ENCODE measurements around the gene FAM120AOS. TPM values are rescaled to one million over a fixed set of nuclear protein-coding genes. Genes with fewer than 3 reads are reported as not detected.

The FAM120AOS gene
- polyA plus RNA-seq, 1 donor = 52.6 TPM

GRCh38 chr9:93486268-93486667 is 32.9 kb upstream of the FAM120AOS start:
- Histone ChIP-seq H3K4me3 (ENCODE audit: low read length) (no peak overlapping the region), H3K36me3 (ENCODE audit: control insufficient read depth, insufficient read depth, low read length) (peaks cover 44% of the 10 kb centered on the region), H3K27me3 (ENCODE audit: control insufficient read depth, insufficient read depth, low read length) (no peaks in the 10 kb centered on the region), H3K27ac (ENCODE audit: low read length) (no peak overlapping the region), H3K9me3 (ENCODE audit: control insufficient read depth, low read depth, low read length) (no peaks in the 10 kb centered on the region), H3K4me1 (ENCODE audit: control insufficient read depth, insufficient read depth, low read length) (no peaks in the 10 kb centered on the region)
- WGBS (ENCODE audit: insufficient coverage, low lambda C conversion rate) = no CpG with 5 or more reads among the region's 1 CpG
- no peak for DNase-seq

- no peak for DNase-seq
- H3K36me3 ChIP-seq (ENCODE audit: control insufficient read depth, insufficient read depth, low read length) = peaks cover 44% of the 10 kb centered on the region
- no peak overlapping the region for H3K4me3 ChIP-seq (ENCODE audit: low read length)
- no peaks in the 10 kb centered on the region for H3K9me3 ChIP-seq (ENCODE audit: control insufficient read depth, low read depth, low read length)
- WGBS (ENCODE audit: insufficient coverage, low lambda C conversion rate) = 93% methylated on average over 2 of the region's 2 CpGs
- no peaks in the 10 kb centered on the region for H3K27me3 ChIP-seq (ENCODE audit: control insufficient read depth, insufficient read depth, low read length)
- H3K4me1 ChIP-seq (ENCODE audit: control insufficient read depth, insufficient read depth, low read length) = no peaks in the 10 kb centered on the region
- no peak overlapping the region for H3K27ac ChIP-seq (ENCODE audit: low read length)
These were observed 30.1 kb upstream of the FAM120AOS start for GRCh38 chr9:93483497-93483896.

GRCh38 chr9:93480728-93481324 is 27.4 kb upstream of the FAM120AOS start:
- Histone ChIP-seq H3K9me3 (ENCODE audit: control insufficient read depth, low read depth, low read length) (no peaks in the 10 kb centered on the region), H3K4me3 (ENCODE audit: low read length) (no peak overlapping the region), H3K4me1 (ENCODE audit: control insufficient read depth, insufficient read depth, low read length) (no peaks in the 10 kb centered on the region), H3K36me3 (ENCODE audit: control insufficient read depth, insufficient read depth, low read length) (peaks cover 42% of the 10 kb centered on the region), H3K27ac (ENCODE audit: low read length) (no peak overlapping the region), H3K27me3 (ENCODE audit: control insufficient read depth, insufficient read depth, low read length) (no peaks in the 10 kb centered on the region)
- DNase-seq = no peak
- WGBS (ENCODE audit: insufficient coverage, low lambda C conversion rate) = 100% methylated on average over 1 of the region's 7 CpGs

GRCh38 chr9:93480262-93480661 is 26.9 kb upstream of the FAM120AOS start:
- Histone ChIP-seq H3K4me3 (ENCODE audit: low read length) (no peak overlapping the region), H3K4me1 (ENCODE audit: control insufficient read depth, insufficient read depth, low read length) (no peaks in the 10 kb centered on the region), H3K36me3 (ENCODE audit: control insufficient read depth, insufficient read depth, low read length) (peaks cover 39% of the 10 kb centered on the region), H3K27me3 (ENCODE audit: control insufficient read depth, insufficient read depth, low read length) (no peaks in the 10 kb centered on the region), H3K9me3 (ENCODE audit: control insufficient read depth, low read depth, low read length) (no peaks in the 10 kb centered on the region), H3K27ac (ENCODE audit: low read length) (no peak overlapping the region)
- no CpG with 5 or more reads among the region's 4 CpGs for WGBS (ENCODE audit: insufficient coverage, low lambda C conversion rate)
- DNase-seq = no peak

- no peak overlapping the region for H3K27ac ChIP-seq (ENCODE audit: low read length)
- H3K4me1 ChIP-seq (ENCODE audit: control insufficient read depth, insufficient read depth, low read length) = no peaks in the 10 kb centered on the region
- H3K36me3 ChIP-seq (ENCODE audit: control insufficient read depth, insufficient read depth, low read length) = peaks cover 36% of the 10 kb centered on the region
- DNase-seq = no peak
- no peak overlapping the region for H3K4me3 ChIP-seq (ENCODE audit: low read length)
- no peaks in the 10 kb centered on the region for H3K9me3 ChIP-seq (ENCODE audit: control insufficient read depth, low read depth, low read length)
- H3K27me3 ChIP-seq (ENCODE audit: control insufficient read depth, insufficient read depth, low read length) = no peaks in the 10 kb centered on the region
- WGBS (ENCODE audit: insufficient coverage, low lambda C conversion rate) = 63% methylated on average over 2 of the region's 4 CpGs
These were observed 26.3 kb upstream of the FAM120AOS start for GRCh38 chr9:93479726-93480125.

GRCh38 chr9:93477397-93477796 is 24.0 kb upstream of the FAM120AOS start:
- no peaks in the 10 kb centered on the region for H3K4me1 ChIP-seq (ENCODE audit: control insufficient read depth, insufficient read depth, low read length)
- WGBS (ENCODE audit: insufficient coverage, low lambda C conversion rate) = no CpG with 5 or more reads among the region's 2 CpGs
- H3K9me3 ChIP-seq (ENCODE audit: control insufficient read depth, low read depth, low read length) = no peaks in the 10 kb centered on the region
- H3K36me3 ChIP-seq (ENCODE audit: control insufficient read depth, insufficient read depth, low read length) = peaks cover 30% of the 10 kb centered on the region
- DNase-seq = no peak
- no peak overlapping the region for H3K4me3 ChIP-seq (ENCODE audit: low read length)
- no peak overlapping the region for H3K27ac ChIP-seq (ENCODE audit: low read length)
- no peaks in the 10 kb centered on the region for H3K27me3 ChIP-seq (ENCODE audit: control insufficient read depth, insufficient read depth, low read length)

- no peak for DNase-seq
- Histone ChIP-seq H3K9me3 (ENCODE audit: control insufficient read depth, low read depth, low read length) (no peaks in the 10 kb centered on the region), H3K27me3 (ENCODE audit: control insufficient read depth, insufficient read depth, low read length) (no peaks in the 10 kb centered on the region), H3K27ac (ENCODE audit: low read length) (no peak overlapping the region), H3K4me3 (ENCODE audit: low read length) (no peak overlapping the region), H3K36me3 (ENCODE audit: control insufficient read depth, insufficient read depth, low read length) (peaks cover 30% of the 10 kb centered on the region), H3K4me1 (ENCODE audit: control insufficient read depth, insufficient read depth, low read length) (no peaks in the 10 kb centered on the region)
- WGBS (ENCODE audit: insufficient coverage, low lambda C conversion rate) = 71% methylated on average over 1 of the region's 4 CpGs
These were observed 23.5 kb upstream of the FAM120AOS start for GRCh38 chr9:93476924-93477323.

- no peaks in the 10 kb centered on the region for H3K27me3 ChIP-seq (ENCODE audit: control insufficient read depth, insufficient read depth, low read length)
- H3K27ac ChIP-seq (ENCODE audit: low read length) = no peak overlapping the region
- no peaks in the 10 kb centered on the region for H3K9me3 ChIP-seq (ENCODE audit: control insufficient read depth, low read depth, low read length)
- H3K4me3 ChIP-seq (ENCODE audit: low read length) = no peak overlapping the region
- H3K36me3 ChIP-seq (ENCODE audit: control insufficient read depth, insufficient read depth, low read length) = peaks cover 28% of the 10 kb centered on the region
- WGBS (ENCODE audit: insufficient coverage, low lambda C conversion rate) = 80% methylated on average over 1 of the region's 3 CpGs
- H3K4me1 ChIP-seq (ENCODE audit: control insufficient read depth, insufficient read depth, low read length) = peaks cover 5% of the 10 kb centered on the region
- no peak for DNase-seq
These were observed 22.5 kb upstream of the FAM120AOS start for GRCh38 chr9:93475856-93476255.

GRCh38 chr9:93475108-93475507 is 21.7 kb upstream of the FAM120AOS start:
- H3K4me3 ChIP-seq (ENCODE audit: low read length) = no peak overlapping the region
- no peaks in the 10 kb centered on the region for H3K9me3 ChIP-seq (ENCODE audit: control insufficient read depth, low read depth, low read length)
- no peak overlapping the region for H3K27ac ChIP-seq (ENCODE audit: low read length)
- H3K4me1 ChIP-seq (ENCODE audit: control insufficient read depth, insufficient read depth, low read length) = peaks cover 9% of the 10 kb centered on the region
- no peaks in the 10 kb centered on the region for H3K27me3 ChIP-seq (ENCODE audit: control insufficient read depth, insufficient read depth, low read length)
- DNase-seq = no peak
- H3K36me3 ChIP-seq (ENCODE audit: control insufficient read depth, insufficient read depth, low read length) = peaks cover 21% of the 10 kb centered on the region
- no CpG with 5 or more reads among the region's 3 CpGs for WGBS (ENCODE audit: insufficient coverage, low lambda C conversion rate)

GRCh38 chr9:93473411-93473810 is 20.0 kb upstream of the FAM120AOS start:
- no peaks in the 10 kb centered on the region for H3K9me3 ChIP-seq (ENCODE audit: control insufficient read depth, low read depth, low read length)
- no peak for DNase-seq
- H3K36me3 ChIP-seq (ENCODE audit: control insufficient read depth, insufficient read depth, low read length) = peaks cover 18% of the 10 kb centered on the region
- H3K27me3 ChIP-seq (ENCODE audit: control insufficient read depth, insufficient read depth, low read length) = no peaks in the 10 kb centered on the region
- no peak overlapping the region for H3K27ac ChIP-seq (ENCODE audit: low read length)
- no peak overlapping the region for H3K4me3 ChIP-seq (ENCODE audit: low read length)
- no CpG with 5 or more reads among the region's 5 CpGs for WGBS (ENCODE audit: insufficient coverage, low lambda C conversion rate)
- H3K4me1 ChIP-seq (ENCODE audit: control insufficient read depth, insufficient read depth, low read length) = peaks cover 24% of the 10 kb centered on the region

GRCh38 chr9:93471124-93471523 is 17.7 kb upstream of the FAM120AOS start:
- Histone ChIP-seq H3K27ac (ENCODE audit: low read length) (peak overlapping the region; percentile 26), H3K36me3 (ENCODE audit: control insufficient read depth, insufficient read depth, low read length) (peaks cover 10% of the 10 kb centered on the region), H3K27me3 (ENCODE audit: control insufficient read depth, insufficient read depth, low read length) (no peaks in the 10 kb centered on the region), H3K4me1 (ENCODE audit: control insufficient read depth, insufficient read depth, low read length) (peaks cover 45% of the 10 kb centered on the region), H3K4me3 (ENCODE audit: low read length) (no peak overlapping the region), H3K9me3 (ENCODE audit: control insufficient read depth, low read depth, low read length) (no peaks in the 10 kb centered on the region)
- WGBS (ENCODE audit: insufficient coverage, low lambda C conversion rate) = no CpG with 5 or more reads among the region's 6 CpGs
- no peak for DNase-seq

All from large intestine (tissue), 3 donors.